ENCODE data around the gene CIC. TPM values are rescaled to one million over a fixed set of nuclear protein-coding genes. Genes with fewer than 3 reads are reported as not detected.

Gene CIC
- total and polyA plus RNA-seq, 2 experiments from 2014 or later = 18.1 to 55.5 TPM

- no peak for TF ChIP-seq CTCF (IDR thresholded peaks at IDR 0.05; ENCODE audit: low read depth, low read length)
- DNase-seq (ENCODE audit: low read depth in 1 of 2, low spot score in 1 of 2) = no peak
- Histone ChIP-seq H3K27me3 (no peaks in the 10 kb centered on the region), H3K4me3 (no peak overlapping the region), H3K36me3 (peaks cover 18% of the 10 kb centered on the region), H3K27ac (no peak overlapping the region), H3K4me1 (ENCODE audit: low read depth) (peaks cover 7% of the 10 kb centered on the region), H3K9me3 (ENCODE audit: low read depth) (no peaks in the 10 kb centered on the region)
Observed at GRCh38 chr19:42239544-42240220, 29.4 kb upstream of the CIC start.

GRCh38 chr19:42241279-42241678 is 27.8 kb upstream of the CIC start:
- H3K27ac ChIP-seq = peak overlapping the region; percentile 95
- DNase-seq (ENCODE audit: low read depth in 1 of 2, low spot score in 1 of 2) = no peak
- no peaks in the 10 kb centered on the region for H3K9me3 ChIP-seq (ENCODE audit: low read depth)
- TF ChIP-seq CTCF (IDR thresholded peaks at IDR 0.05; ENCODE audit: low read depth, low read length) = no peak
- H3K36me3 ChIP-seq = peaks cover 5% of the 10 kb centered on the region
- H3K4me1 ChIP-seq (ENCODE audit: low read depth) = peaks cover 12% of the 10 kb centered on the region
- H3K4me3 ChIP-seq = peak overlapping the region; percentile 96
- no peaks in the 10 kb centered on the region for H3K27me3 ChIP-seq

DNA sequence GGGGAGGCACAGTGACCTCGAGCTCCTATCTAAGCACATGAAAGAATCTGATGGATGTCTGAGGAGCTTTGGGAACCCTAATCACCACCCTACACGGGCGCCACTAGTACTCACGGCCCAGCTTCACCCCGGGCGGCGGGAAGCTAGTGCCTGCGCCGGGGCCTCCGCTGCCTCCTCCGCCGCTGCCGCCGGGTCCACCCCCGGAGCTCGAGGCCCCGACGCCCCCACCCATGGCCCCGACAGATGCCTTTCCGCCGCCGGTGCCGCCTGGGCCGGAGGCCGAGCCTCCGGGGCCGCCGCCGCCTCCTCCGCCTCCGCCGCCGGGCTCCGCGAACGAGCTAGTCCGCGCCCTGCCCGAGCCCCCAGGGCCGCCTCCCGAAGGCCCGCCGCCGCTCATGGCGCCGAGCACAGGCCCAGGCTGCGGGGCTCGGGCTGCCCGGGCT is 27.0 kb upstream of the CIC start:
- Histone ChIP-seq H3K4me3 (peak overlapping the region; percentile 96), H3K36me3 (no peaks in the 10 kb centered on the region), H3K9me3 (ENCODE audit: low read depth) (no peaks in the 10 kb centered on the region), H3K4me1 (ENCODE audit: low read depth) (peaks cover 12% of the 10 kb centered on the region), H3K27ac (peak overlapping the region; percentile 95), H3K27me3 (no peaks in the 10 kb centered on the region)
- TF ChIP-seq CTCF (IDR thresholded peaks at IDR 0.05; ENCODE audit: low read depth, low read length) = no peak
- peak in 1 of 2 donors; percentile 20 for DNase-seq (ENCODE audit: low read depth in 1 of 2, low spot score in 1 of 2)

- H3K36me3 ChIP-seq = no peaks in the 10 kb centered on the region
- H3K27ac ChIP-seq = peak within 1 kb of the TSS; percentile 95
- H3K27me3 ChIP-seq = no peaks in the 10 kb centered on the region
- no peak for TF ChIP-seq CTCF (IDR thresholded peaks at IDR 0.05; ENCODE audit: low read depth, low read length)
- peak within 1 kb of the TSS; percentile 96 for H3K4me3 ChIP-seq
- H3K4me1 ChIP-seq (ENCODE audit: low read depth) = peaks cover 12% of the 10 kb centered on the region
- H3K9me3 ChIP-seq (ENCODE audit: low read depth) = no peaks in the 10 kb centered on the region
- DNase-seq (ENCODE audit: low read depth in 1 of 2, low spot score in 1 of 2) = peak; percentile 98 to 100
Observed at GRCh38 chr19:42242512-42243409, 26.3 kb upstream of the CIC start, which contains the start of gene GSK3A. Gene GSK3A, minus strand, starts transcription at chr19:42242602. Its CDS starts 137 bp downstream, at chr19:42242465.

DNA sequence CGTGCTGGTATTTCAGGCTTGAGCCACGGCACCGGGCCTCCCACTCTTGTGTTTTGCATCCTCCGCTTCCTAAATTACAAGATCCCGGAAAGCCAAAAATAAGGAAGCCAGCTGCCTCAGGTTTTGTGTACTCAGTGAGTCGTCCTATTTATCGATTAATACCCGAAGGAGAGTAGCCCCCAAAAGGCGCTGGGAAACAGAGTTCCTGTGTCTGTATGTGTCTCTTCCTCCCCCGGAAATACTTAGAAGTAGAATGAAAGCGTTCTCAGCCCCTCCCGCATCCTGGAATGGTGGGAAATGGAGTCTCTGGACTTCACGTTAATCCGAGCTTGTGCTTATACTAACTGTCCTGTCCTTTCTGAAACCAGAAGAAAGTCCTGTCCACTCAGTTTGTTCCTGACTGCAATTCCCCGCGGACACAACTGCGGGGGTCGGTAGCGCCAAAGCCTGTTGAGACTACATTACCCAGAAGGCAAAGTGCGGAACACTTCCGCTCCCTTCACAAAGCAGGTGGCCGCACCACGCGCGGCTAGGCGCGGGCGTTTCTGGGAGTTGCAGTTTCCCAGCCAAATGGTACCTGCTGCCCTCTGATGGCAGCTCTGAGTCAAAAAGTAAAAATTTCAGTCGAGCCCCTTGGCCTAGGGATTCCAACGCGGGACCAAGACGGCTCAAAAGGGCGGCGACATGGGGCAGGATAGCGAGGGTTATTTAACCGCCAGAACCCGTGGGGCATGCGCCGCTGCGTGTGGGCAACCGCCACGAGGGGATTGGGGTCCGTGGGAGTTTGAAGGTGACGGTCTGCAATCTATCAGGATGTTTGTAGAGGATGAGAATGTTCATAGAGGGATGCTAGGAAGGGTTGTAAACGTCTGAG is 24.5 kb upstream of the CIC start:
- Histone ChIP-seq H3K27me3 (no peaks in the 10 kb centered on the region), H3K36me3 (no peaks in the 10 kb centered on the region), H3K27ac (peak overlapping the region; percentile 7), H3K9me3 (ENCODE audit: low read depth) (no peaks in the 10 kb centered on the region), H3K4me3 (peak overlapping the region; percentile 22), H3K4me1 (ENCODE audit: low read depth) (peaks cover 12% of the 10 kb centered on the region)
- peak; percentile 67 for TF ChIP-seq CTCF (IDR thresholded peaks at IDR 0.05; ENCODE audit: low read depth, low read length)
- peak; percentile 95 to 96 for DNase-seq (ENCODE audit: low read depth in 1 of 2, low spot score in 1 of 2)
